Keratinocyte (primary cell): ENCODE data around the gene WNT6. TPM values are rescaled to one million over a fixed set of nuclear protein-coding genes. Genes with fewer than 3 reads are reported as not detected.

Experiments used
- DNase-seq: peaks from one replicate; pipeline ENCODE4 v3.0.0-alpha.2; 2011; ENCODE audit warnings: low read depth, missing footprints, low spot score
- FAIRE-seq: peaks from 2 replicates; lab custom pipeline; 2011; peaks lifted over from hg19 to GRCh38; lab: Jason Lieb, UNC
- H2AFZ ChIP-seq: 2 replicates; pipeline ENCODE4 v1.6.0; 2012; ENCODE audit warnings: low read length, control low read depth, inconsistent platforms; ENCODE audit not compliant: control insufficient read depth
- H3K27ac ChIP-seq: 2 replicates; pipeline ENCODE4 v1.5.1; 2011; ENCODE audit warnings: low read length; ENCODE audit not compliant: control insufficient read depth, insufficient read depth
- H3K27me3 ChIP-seq: 3 replicates; pipeline ENCODE4 v1.6.0; 2011; ENCODE audit warnings: low read length; ENCODE audit not compliant: control insufficient read depth, insufficient read depth; ENCODE audit errors: extremely low read depth
- H3K36me3 ChIP-seq, 2 experiments: 2 replicates in 1 of 2; 3 replicates in 1 of 2; pipeline ENCODE4 v1.5.1; 2011; ENCODE audit warnings: low read length in 2 of 2, mild to moderate bottlenecking in 1 of 2; ENCODE audit not compliant: control insufficient read depth in 2 of 2, insufficient read depth in 2 of 2; ENCODE audit errors: extremely low read depth in 1 of 2
- H3K4me1 ChIP-seq: 3 replicates; pipeline ENCODE4 v1.5.1; 2011; ENCODE audit warnings: low read length; ENCODE audit not compliant: control insufficient read depth, insufficient read depth; ENCODE audit errors: extremely low read depth
- H3K4me2 ChIP-seq: 3 replicates; pipeline ENCODE4 v1.6.0; 2011; ENCODE audit warnings: low read depth, low read length; ENCODE audit not compliant: control insufficient read depth, insufficient read depth; ENCODE audit errors: extremely low read depth
- H3K4me3 ChIP-seq, 3 experiments: fragments of 200-600 bp in 1 of 3; sonication (generic) in 1 of 3; 2 replicates in 2 of 3; 3 replicates in 1 of 3; pipeline ENCODE4 v1.5.1; 2011 to 2016; ENCODE audit warnings: low read length in 3 of 3, mild to moderate bottlenecking in 3 of 3, control low read depth in 2 of 3, inconsistent platforms in 1 of 3, low read depth in 1 of 3, mixed read lengths in 1 of 3, mixed run types in 1 of 3, moderate library complexity in 1 of 3; ENCODE audit not compliant: control insufficient read depth in 2 of 3, insufficient read depth in 2 of 3; ENCODE audit errors: extremely low read depth in 1 of 3
- H3K79me2 ChIP-seq: 2 replicates; pipeline ENCODE4 v1.6.0; 2012; ENCODE audit warnings: low read length; ENCODE audit not compliant: control insufficient read depth, insufficient read depth
- H3K9ac ChIP-seq: 3 replicates; pipeline ENCODE4 v1.6.0; 2011; ENCODE audit warnings: low read length; ENCODE audit not compliant: control insufficient read depth, insufficient read depth; ENCODE audit errors: extremely low read depth
- H3K9me1 ChIP-seq: 3 replicates; pipeline ENCODE4 v1.6.0; 2011; ENCODE audit warnings: low read length; ENCODE audit not compliant: control insufficient read depth, insufficient read depth; ENCODE audit errors: extremely low read depth
- H3K9me3 ChIP-seq: 2 replicates; pipeline ENCODE4 v1.5.1; 2012; ENCODE audit warnings: low read depth, low read length; ENCODE audit not compliant: control insufficient read depth
- H4K20me1 ChIP-seq: 3 replicates; pipeline ENCODE4 v1.6.0; 2011; ENCODE audit warnings: low read length; ENCODE audit not compliant: control insufficient read depth, insufficient read depth; ENCODE audit errors: extremely low read depth
- CTCF ChIP-seq, 3 experiments: IDR thresholded peaks in 1 of 3; conservative IDR thresholded peaks in 1 of 3; optimal IDR thresholded peaks in 1 of 3; 2 replicates in 2 of 3; 3 replicates in 1 of 3; pipeline versions ENCODE3 to v1.5.1; 2011; ENCODE audit warnings: low read length in 3 of 3, mild to moderate bottlenecking in 3 of 3, moderate library complexity in 2 of 3, control low read depth in 1 of 3, inconsistent platforms in 1 of 3; ENCODE audit not compliant: insufficient read depth in 2 of 3; ENCODE audit errors: extremely low read depth in 1 of 3
- EZH2 ChIP-seq: IDR thresholded peaks from one replicate; pipeline ENCODE4 v1.6.1; 2012; ENCODE audit warnings: inconsistent platforms, mild to moderate bottlenecking, low read length, moderate library complexity
- dilution Hi-C: fragments of 300-500 bp; cut with MboI; formaldehyde crosslinking; loops from one replicate; pipeline ENCODE4 v1.7.0; 2020; ENCODE audit warnings: low sequenced_read_pairs; ENCODE audit not compliant: extremely low pct_ligation_motif_present
- polyA plus RNA-seq, 5 experiments: library from polyadenylated mRNA; depleted of rRNA in 3 of 5; stranded (reverse) in 3 of 5; stranded (forward) in 1 of 5; unstranded in 1 of 5; fragments of >200 nt; gene quantifications; 1 replicate in 1 of 5; 2 replicates in 3 of 5; 3 replicates in 1 of 5; pipeline versions ENCODE4 v1.2.1 to v1.2.3, GENCODE V29; 2011 to 2012; ENCODE audit warnings: missing spikeins in 2 of 5, low read depth in 1 of 5, low replicate concordance in 1 of 5

WNT6 gene
- polyA plus RNA-seq, 1 donor (not counting 4 experiments of a cell fraction or from before 2014, with no cell fraction given): not detected

- H3K36me3 ChIP-seq: no peaks in the 10 kb centered on the region
- no peak overlapping the region for H3K27ac ChIP-seq
- peak overlapping the region; percentile 8 for H3K4me2 ChIP-seq
- no peak overlapping the region for H3K4me3 ChIP-seq
- DNase-seq: no peak
- no peaks in the 10 kb centered on the region for H3K9me3 ChIP-seq
- H3K4me1 ChIP-seq: peaks cover 61% of the 10 kb centered on the region
- no peaks in the 10 kb centered on the region for H4K20me1 ChIP-seq
- TF ChIP-seq EZH2 (no peak), CTCF (optimal IDR thresholded peaks at IDR 0.05 in 1 of 3, IDR thresholded peaks at IDR 0.05 in 1 of 3, conservative IDR thresholded peaks at IDR 0.05 in 1 of 3; ENCODE audit: extremely low read depth in 1 of 3, insufficient read depth in 2 of 3, low read length in 3 of 3) (no peak)
- dilution Hi-C loops: no loop called here
- FAIRE-seq: no peak
- H3K27me3 ChIP-seq: peaks cover 6% of the 10 kb centered on the region
- no peak overlapping the region for H2AFZ ChIP-seq
- no peaks in the 10 kb centered on the region for H3K79me2 ChIP-seq
- H3K9me1 ChIP-seq: peaks cover 2% of the 10 kb centered on the region
- H3K9ac ChIP-seq: no peak overlapping the region
Measured at GRCh38 chr2:218884519-218884918, 24.9 kb downstream of the WNT6 start.

GRCh38 chr2:218885981-218886947 is 26.7 kb downstream of the WNT6 start:
- Histone ChIP-seq H3K9ac (no peak overlapping the region), H2AFZ (no peak overlapping the region), H3K4me1 (peaks cover 47% of the 10 kb centered on the region), H3K4me2 (no peak overlapping the region), H4K20me1 (no peaks in the 10 kb centered on the region), H3K27me3 (no peaks in the 10 kb centered on the region), H3K79me2 (no peaks in the 10 kb centered on the region), H3K4me3 (no peak overlapping the region), H3K27ac (no peak overlapping the region), H3K9me1 (peaks cover 2% of the 10 kb centered on the region), H3K36me3 (no peaks in the 10 kb centered on the region), H3K9me3 (no peaks in the 10 kb centered on the region)
- DNase-seq (no peak), FAIRE-seq (peak; percentile 44)
- dilution Hi-C loops: no loop called here
- TF ChIP-seq EZH2 (no peak), CTCF (optimal IDR thresholded peaks at IDR 0.05 in 1 of 3, IDR thresholded peaks at IDR 0.05 in 1 of 3, conservative IDR thresholded peaks at IDR 0.05 in 1 of 3; ENCODE audit: extremely low read depth in 1 of 3, insufficient read depth in 2 of 3, low read length in 3 of 3) (no peak)
